Liver (tissue), 3 donors: ENCODE measurements around the gene WDR45B.

Source experiments
- HNF4G ChIP-seq: IDR thresholded peaks from 2 replicates; pipeline ENCODE4 v1.6.1; 2016; ENCODE audit warnings: antibody characterized with exemption
- MAX ChIP-seq: IDR thresholded peaks from 2 replicates; pipeline ENCODE4 v1.6.1; 2016; ENCODE audit warnings: antibody characterized with exemption
- NR2F2 ChIP-seq: IDR thresholded peaks from 2 replicates; pipeline ENCODE4 v1.6.1; 2016; ENCODE audit warnings: antibody characterized with exemption
- TAF1 ChIP-seq: conservative IDR thresholded peaks from 2 replicates; pipeline ENCODE4 v1.6.1; 2016; ENCODE audit warnings: antibody characterized with exemption, mild to moderate bottlenecking
- ZBTB33 ChIP-seq: IDR thresholded peaks from 2 replicates; pipeline ENCODE4 v1.6.1; 2016; ENCODE audit warnings: antibody characterized with exemption
- TF ChIP-seq, protein P1 (sequence below): fragments of 150-350 bp; IDR thresholded peaks from 2 replicates; pipeline ENCODE4 v1.5.1; 2017; ENCODE audit warnings: improper control_type of control experiment, low read depth, low read length; ENCODE audit not compliant: missing input control
- donor health status: healthy.
- donor health status: healthy.

- no peak for TF ChIP-seq ZBTB33
- TF ChIP-seq, protein P1, sequence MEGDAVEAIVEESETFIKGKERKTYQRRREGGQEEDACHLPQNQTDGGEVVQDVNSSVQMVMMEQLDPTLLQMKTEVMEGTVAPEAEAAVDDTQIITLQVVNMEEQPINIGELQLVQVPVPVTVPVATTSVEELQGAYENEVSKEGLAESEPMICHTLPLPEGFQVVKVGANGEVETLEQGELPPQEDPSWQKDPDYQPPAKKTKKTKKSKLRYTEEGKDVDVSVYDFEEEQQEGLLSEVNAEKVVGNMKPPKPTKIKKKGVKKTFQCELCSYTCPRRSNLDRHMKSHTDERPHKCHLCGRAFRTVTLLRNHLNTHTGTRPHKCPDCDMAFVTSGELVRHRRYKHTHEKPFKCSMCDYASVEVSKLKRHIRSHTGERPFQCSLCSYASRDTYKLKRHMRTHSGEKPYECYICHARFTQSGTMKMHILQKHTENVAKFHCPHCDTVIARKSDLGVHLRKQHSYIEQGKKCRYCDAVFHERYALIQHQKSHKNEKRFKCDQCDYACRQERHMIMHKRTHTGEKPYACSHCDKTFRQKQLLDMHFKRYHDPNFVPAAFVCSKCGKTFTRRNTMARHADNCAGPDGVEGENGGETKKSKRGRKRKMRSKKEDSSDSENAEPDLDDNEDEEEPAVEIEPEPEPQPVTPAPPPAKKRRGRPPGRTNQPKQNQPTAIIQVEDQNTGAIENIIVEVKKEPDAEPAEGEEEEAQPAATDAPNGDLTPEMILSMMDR: no peak
- no peak for TF ChIP-seq NR2F2
- TF ChIP-seq TAF1: no peak
- TF ChIP-seq HNF4G: no peak
- TF ChIP-seq MAX: no peak
Measured at GRCh38 chr17:82697808-82698064, 49.5 kb upstream of the WDR45B start.
